WTC11 (cell line): ENCODE measurements around the gene CDCA5.

Source experiments
- CBFB ChIP-seq: sonication (generic); formaldehyde crosslinking; IDR thresholded peaks from 2 replicates; pipeline ENCODE4 v1.8.1; 2022; ENCODE audit warnings: mild to moderate bottlenecking, low read depth, missing genetic modification reagents
- CREB1 ChIP-seq: sonication (generic); formaldehyde crosslinking; IDR thresholded peaks from 2 replicates; pipeline ENCODE4 v1.8.0; 2023; ENCODE audit warnings: mild to moderate bottlenecking, missing genetic modification reagents
- FOXK1 ChIP-seq: sonication (generic); formaldehyde crosslinking; IDR thresholded peaks from 2 replicates; pipeline ENCODE4 v1.8.0; 2022; ENCODE audit warnings: mild to moderate bottlenecking, moderate library complexity, missing genetic modification reagents
- NR2C2 ChIP-seq: sonication (generic); formaldehyde crosslinking; IDR thresholded peaks from 2 replicates; pipeline ENCODE4 v1.8.0; 2022; ENCODE audit warnings: mild to moderate bottlenecking, missing genetic modification reagents
- NR3C1 ChIP-seq: sonication (generic); formaldehyde crosslinking; conservative IDR thresholded peaks from 2 replicates; pipeline ENCODE4 v1.8.1; 2023; ENCODE audit warnings: low read depth, mild to moderate bottlenecking, missing genetic modification reagents
- TEAD1 ChIP-seq: sonication (generic); formaldehyde crosslinking; IDR thresholded peaks from 2 replicates; pipeline ENCODE4 v1.8.0; 2022; ENCODE audit warnings: mild to moderate bottlenecking, missing genetic modification reagents
- TF ChIP-seq, protein P1 (sequence below): sonication (generic); formaldehyde crosslinking; IDR thresholded peaks from 2 replicates; pipeline ENCODE4 v1.8.1; 2023; ENCODE audit warnings: mild to moderate bottlenecking, missing genetic modification reagents, moderate library complexity
- TF ChIP-seq, protein P2 (sequence below): fragments of 200-600 bp; IDR thresholded peaks from 2 replicates; pipeline ENCODE4 v1.8.0; 2022; ENCODE audit warnings: antibody characterized with exemption
- TF ChIP-seq, protein P3 (sequence below): sonication (generic); formaldehyde crosslinking; IDR thresholded peaks from 2 replicates; pipeline ENCODE4 v1.8.1; 2023; ENCODE audit warnings: mild to moderate bottlenecking, missing genetic modification reagents, moderate library complexity

DNA sequence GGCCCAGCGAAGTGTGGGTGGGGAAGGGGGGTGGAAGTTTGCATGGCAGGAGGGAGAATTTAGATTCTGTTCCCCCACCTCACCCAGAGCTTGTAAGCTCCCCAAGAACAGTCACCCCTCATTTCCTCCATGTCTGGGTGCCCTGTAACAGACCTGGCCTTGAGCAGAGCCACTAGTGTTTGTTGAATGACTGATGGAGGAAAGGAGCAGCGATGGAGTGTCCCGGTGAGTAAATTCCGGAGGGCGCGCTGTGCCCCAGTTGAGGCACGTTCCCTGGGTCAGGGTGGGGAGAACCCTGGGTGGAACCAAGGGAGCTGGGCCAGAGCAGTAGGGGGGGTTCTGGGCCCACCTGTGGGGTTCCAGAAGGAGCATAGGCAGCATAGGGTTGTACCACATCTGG is 26.3 kb downstream of the CDCA5 start:
- TF ChIP-seq, protein P1, sequence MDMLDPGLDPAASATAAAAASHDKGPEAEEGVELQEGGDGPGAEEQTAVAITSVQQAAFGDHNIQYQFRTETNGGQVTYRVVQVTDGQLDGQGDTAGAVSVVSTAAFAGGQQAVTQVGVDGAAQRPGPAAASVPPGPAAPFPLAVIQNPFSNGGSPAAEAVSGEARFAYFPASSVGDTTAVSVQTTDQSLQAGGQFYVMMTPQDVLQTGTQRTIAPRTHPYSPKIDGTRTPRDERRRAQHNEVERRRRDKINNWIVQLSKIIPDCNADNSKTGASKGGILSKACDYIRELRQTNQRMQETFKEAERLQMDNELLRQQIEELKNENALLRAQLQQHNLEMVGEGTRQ (CRISPR knock-in tag): no peak
- TF ChIP-seq NR2C2 (CRISPR knock-in tag) (no peak), TEAD1 (no peak), CREB1 (no peak), CBFB (CRISPR knock-in tag) (no peak), NR3C1 (CRISPR knock-in tag) (no peak), FOXK1 (CRISPR knock-in tag) (no peak)
- TF ChIP-seq, protein P2, sequence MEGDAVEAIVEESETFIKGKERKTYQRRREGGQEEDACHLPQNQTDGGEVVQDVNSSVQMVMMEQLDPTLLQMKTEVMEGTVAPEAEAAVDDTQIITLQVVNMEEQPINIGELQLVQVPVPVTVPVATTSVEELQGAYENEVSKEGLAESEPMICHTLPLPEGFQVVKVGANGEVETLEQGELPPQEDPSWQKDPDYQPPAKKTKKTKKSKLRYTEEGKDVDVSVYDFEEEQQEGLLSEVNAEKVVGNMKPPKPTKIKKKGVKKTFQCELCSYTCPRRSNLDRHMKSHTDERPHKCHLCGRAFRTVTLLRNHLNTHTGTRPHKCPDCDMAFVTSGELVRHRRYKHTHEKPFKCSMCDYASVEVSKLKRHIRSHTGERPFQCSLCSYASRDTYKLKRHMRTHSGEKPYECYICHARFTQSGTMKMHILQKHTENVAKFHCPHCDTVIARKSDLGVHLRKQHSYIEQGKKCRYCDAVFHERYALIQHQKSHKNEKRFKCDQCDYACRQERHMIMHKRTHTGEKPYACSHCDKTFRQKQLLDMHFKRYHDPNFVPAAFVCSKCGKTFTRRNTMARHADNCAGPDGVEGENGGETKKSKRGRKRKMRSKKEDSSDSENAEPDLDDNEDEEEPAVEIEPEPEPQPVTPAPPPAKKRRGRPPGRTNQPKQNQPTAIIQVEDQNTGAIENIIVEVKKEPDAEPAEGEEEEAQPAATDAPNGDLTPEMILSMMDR: no peak
- TF ChIP-seq, protein P3, sequence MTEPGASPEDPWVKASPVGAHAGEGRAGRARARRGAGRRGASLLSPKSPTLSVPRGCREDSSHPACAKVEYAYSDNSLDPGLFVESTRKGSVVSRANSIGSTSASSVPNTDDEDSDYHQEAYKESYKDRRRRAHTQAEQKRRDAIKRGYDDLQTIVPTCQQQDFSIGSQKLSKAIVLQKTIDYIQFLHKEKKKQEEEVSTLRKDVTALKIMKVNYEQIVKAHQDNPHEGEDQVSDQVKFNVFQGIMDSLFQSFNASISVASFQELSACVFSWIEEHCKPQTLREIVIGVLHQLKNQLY (CRISPR knock-in tag): no peak
